HepG2 (cell line): ENCODE data around the gene ST7L.

Source experiments
- POLR2AphosphoS5 ChIP-seq: IDR thresholded peaks from 2 replicates; pipeline ENCODE4 v1.6.1; 2012; ENCODE audit warnings: low read depth, low read length
- TF ChIP-seq, protein P1 (sequence below): sonication (generic); formaldehyde crosslinking; IDR thresholded peaks from 2 replicates; pipeline ENCODE4 v1.4.0; 2020; ENCODE audit warnings: missing genetic modification reagents
- TF ChIP-seq, protein P2 (sequence below), 2 experiments: sonication (generic) in 1 of 2; formaldehyde crosslinking in 1 of 2; IDR thresholded peaks; 2 replicates each; pipeline versions ENCODE4 v1.5.1 to v1.6.1; 2011 to 2020; ENCODE audit warnings: borderline replicate concordance in 1 of 2, low read depth in 1 of 2, low read length in 1 of 2, mild to moderate bottlenecking in 1 of 2, missing genetic modification reagents in 1 of 2, moderate library complexity in 1 of 2
- TF ChIP-seq, protein P3 (sequence below): sonication (generic); formaldehyde crosslinking; IDR thresholded peaks from 2 replicates; pipeline ENCODE4 v1.5.0; 2020; ENCODE audit warnings: mild to moderate bottlenecking, missing genetic modification reagents, moderate library complexity
- TF ChIP-seq, protein P4 (sequence below): sonication (generic); formaldehyde crosslinking; IDR thresholded peaks from 2 replicates; pipeline ENCODE4 v1.9.0; 2021; ENCODE audit warnings: missing genetic modification reagents, mild to moderate bottlenecking, borderline replicate concordance

DNA sequence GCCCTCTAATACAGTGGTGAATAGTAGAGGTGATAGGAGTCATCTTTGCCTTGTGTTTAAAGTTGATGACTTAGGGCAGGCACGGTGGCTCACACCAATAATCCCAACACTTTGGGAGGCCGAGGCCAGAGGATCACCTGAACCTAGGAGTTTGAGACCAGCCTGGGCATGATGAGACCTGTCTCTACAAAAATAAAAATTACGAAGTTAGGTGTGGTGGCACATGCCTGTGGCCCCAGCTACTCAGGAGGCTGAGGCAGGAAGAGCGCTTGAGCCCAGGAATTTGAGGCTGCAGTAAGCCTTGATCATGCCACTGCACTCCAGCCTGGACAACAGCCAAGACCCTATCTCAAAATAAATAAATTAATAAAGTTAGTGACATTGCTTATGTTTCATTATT lies 27.3 kb upstream of the ST7L start:
- TF ChIP-seq, protein P1, sequence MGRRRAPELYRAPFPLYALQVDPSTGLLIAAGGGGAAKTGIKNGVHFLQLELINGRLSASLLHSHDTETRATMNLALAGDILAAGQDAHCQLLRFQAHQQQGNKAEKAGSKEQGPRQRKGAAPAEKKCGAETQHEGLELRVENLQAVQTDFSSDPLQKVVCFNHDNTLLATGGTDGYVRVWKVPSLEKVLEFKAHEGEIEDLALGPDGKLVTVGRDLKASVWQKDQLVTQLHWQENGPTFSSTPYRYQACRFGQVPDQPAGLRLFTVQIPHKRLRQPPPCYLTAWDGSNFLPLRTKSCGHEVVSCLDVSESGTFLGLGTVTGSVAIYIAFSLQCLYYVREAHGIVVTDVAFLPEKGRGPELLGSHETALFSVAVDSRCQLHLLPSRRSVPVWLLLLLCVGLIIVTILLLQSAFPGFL, result no peak
- TF ChIP-seq, protein P2, sequence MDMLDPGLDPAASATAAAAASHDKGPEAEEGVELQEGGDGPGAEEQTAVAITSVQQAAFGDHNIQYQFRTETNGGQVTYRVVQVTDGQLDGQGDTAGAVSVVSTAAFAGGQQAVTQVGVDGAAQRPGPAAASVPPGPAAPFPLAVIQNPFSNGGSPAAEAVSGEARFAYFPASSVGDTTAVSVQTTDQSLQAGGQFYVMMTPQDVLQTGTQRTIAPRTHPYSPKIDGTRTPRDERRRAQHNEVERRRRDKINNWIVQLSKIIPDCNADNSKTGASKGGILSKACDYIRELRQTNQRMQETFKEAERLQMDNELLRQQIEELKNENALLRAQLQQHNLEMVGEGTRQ (IDR thresholded peaks at IDR 0.05; ENCODE audit: low read depth, low read length), result no peak
- TF ChIP-seq, protein P2 (CRISPR knock-in tag; IDR thresholded peaks at IDR 0.05; ENCODE audit: borderline replicate concordance), result no peak
- TF ChIP-seq, protein P3, sequence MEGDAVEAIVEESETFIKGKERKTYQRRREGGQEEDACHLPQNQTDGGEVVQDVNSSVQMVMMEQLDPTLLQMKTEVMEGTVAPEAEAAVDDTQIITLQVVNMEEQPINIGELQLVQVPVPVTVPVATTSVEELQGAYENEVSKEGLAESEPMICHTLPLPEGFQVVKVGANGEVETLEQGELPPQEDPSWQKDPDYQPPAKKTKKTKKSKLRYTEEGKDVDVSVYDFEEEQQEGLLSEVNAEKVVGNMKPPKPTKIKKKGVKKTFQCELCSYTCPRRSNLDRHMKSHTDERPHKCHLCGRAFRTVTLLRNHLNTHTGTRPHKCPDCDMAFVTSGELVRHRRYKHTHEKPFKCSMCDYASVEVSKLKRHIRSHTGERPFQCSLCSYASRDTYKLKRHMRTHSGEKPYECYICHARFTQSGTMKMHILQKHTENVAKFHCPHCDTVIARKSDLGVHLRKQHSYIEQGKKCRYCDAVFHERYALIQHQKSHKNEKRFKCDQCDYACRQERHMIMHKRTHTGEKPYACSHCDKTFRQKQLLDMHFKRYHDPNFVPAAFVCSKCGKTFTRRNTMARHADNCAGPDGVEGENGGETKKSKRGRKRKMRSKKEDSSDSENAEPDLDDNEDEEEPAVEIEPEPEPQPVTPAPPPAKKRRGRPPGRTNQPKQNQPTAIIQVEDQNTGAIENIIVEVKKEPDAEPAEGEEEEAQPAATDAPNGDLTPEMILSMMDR, result no peak
- no peak for TF ChIP-seq POLR2AphosphoS5
- TF ChIP-seq, protein P4, sequence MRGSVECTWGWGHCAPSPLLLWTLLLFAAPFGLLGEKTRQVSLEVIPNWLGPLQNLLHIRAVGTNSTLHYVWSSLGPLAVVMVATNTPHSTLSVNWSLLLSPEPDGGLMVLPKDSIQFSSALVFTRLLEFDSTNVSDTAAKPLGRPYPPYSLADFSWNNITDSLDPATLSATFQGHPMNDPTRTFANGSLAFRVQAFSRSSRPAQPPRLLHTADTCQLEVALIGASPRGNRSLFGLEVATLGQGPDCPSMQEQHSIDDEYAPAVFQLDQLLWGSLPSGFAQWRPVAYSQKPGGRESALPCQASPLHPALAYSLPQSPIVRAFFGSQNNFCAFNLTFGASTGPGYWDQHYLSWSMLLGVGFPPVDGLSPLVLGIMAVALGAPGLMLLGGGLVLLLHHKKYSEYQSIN, result no peak
